Stimulated activated CD8-positive, alpha-beta memory T cell treated with anti-CD3 and anti-CD28 coated beads, Interleukin-4, amount 100 ng/mL, for 4 hours (primary cell): ENCODE results near the gene GIN1.
A peak's percentile ranks its signal among the peaks of the same experiment; 100 is the strongest.
"Not testable (repeated sequence)": the region's sequence is repeated elsewhere in the genome, so short reads cannot be mapped to it uniquely, and the experiment has no call there.

Experiments used
- DNase-seq, 2 donors: peaks; one replicate each; pipeline ENCODE4 v3.0.0-alpha.2; 2020; ENCODE audit warnings: low read depth in 2 of 2, low spot score in 1 of 2

The GIN1 gene

GRCh38 chr5:103119765-103120606, at the start of gene GIN1, which contains the start of gene PPIP5K2:
TSS of gene GIN1 (minus strand) at chr5:103120138. CDS start at chr5:103108707, 11,431 bp downstream.
TSS of gene PPIP5K2 (plus strand) at chr5:103120301. CDS start at chr5:103129590, 9,289 bp downstream.
- peak; percentile 92 to 96 for DNase-seq

GRCh38 chr5:103166706-103167105, 46.8 kb upstream of the GIN1 start:
- no peak for DNase-seq

- DNase-seq: no peak
Measured at GRCh38 chr5:103151156-103151555, 31.2 kb upstream of the GIN1 start.

GRCh38 chr5:103148213-103148612, 28.3 kb upstream of the GIN1 start:
- no peak for DNase-seq

GRCh38 chr5:103145196-103145595, 25.3 kb upstream of the GIN1 start:
- no peak for DNase-seq

- DNase-seq: not testable (repeated sequence)
Measured at GRCh38 chr5:103142132-103142531, 22.2 kb upstream of the GIN1 start.

- DNase-seq: peak; percentile 48 to 70
Measured at GRCh38 chr5:103139264-103139865, 19.4 kb upstream of the GIN1 start.

GRCh38 chr5:103138202-103138690, 18.3 kb upstream of the GIN1 start:
- DNase-seq: no peak

GRCh38 chr5:103135461-103135860, 15.5 kb upstream of the GIN1 start:
- no peak for DNase-seq

GRCh38 chr5:103133231-103133630, 13.3 kb upstream of the GIN1 start:
- no peak for DNase-seq

- DNase-seq: no peak
Measured at GRCh38 chr5:103132684-103133083, 12.7 kb upstream of the GIN1 start.

- DNase-seq: no peak
Measured at GRCh38 chr5:103128202-103128601, 8.3 kb upstream of the GIN1 start.

- DNase-seq: no peak
Measured at GRCh38 chr5:103127292-103127817, 7.4 kb upstream of the GIN1 start.

GRCh38 chr5:103126557-103126956, 6.6 kb upstream of the GIN1 start:
- no peak for DNase-seq

GRCh38 chr5:103122242-103122641, 2.3 kb upstream of the GIN1 start:
- no peak for DNase-seq

GRCh38 chr5:103120607-103121200, 766 bp upstream of the GIN1 start:
- DNase-seq: no peak

GRCh38 chr5:103119070-103119764, 721 bp downstream of the GIN1 start:
- DNase-seq: no peak

GRCh38 chr5:103117471-103117991, 2.4 kb downstream of the GIN1 start:
- no peak for DNase-seq

GRCh38 chr5:103114440-103114839, 5.5 kb downstream of the GIN1 start:
- no peak for DNase-seq

GRCh38 chr5:103112910-103113309, 7.0 kb downstream of the GIN1 start:
- no peak for DNase-seq

- no peak for DNase-seq
Measured at GRCh38 chr5:103111468-103111867, 8.5 kb downstream of the GIN1 start.
